Measurements from ENCODE around the gene SUFU. TPM values are rescaled to one million over a fixed set of nuclear protein-coding genes. Genes with fewer than 3 reads are reported as not detected.

Gene SUFU
- total and polyA plus RNA-seq, 2 of the 13 experiments (the other 11 are each of a cell fraction or from before 2014, with no cell fraction given) = 2.9 to 5.5 TPM

DNA sequence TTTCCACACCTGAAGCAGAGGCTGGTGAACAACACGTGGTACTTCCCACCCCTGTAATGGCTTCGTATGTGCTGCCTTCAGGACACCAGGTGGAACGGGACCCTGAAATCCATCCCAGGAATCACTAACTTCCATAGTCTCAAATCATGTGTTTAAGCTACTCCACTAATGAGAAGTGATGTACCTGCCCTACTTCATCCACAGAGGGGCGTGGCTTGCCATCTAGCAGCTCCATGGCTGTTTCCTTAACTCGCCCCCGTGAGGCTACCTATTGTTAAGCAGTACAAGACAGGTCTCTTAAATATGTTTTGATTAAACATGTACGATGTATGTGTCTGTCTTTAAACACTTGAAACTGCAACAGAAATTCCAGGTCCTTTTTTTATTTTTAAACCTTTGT is 178.6 kb downstream of the SUFU start (continued):
- no peak for TF ChIP-seq ZNF362 (CRISPR knock-in tag; IDR thresholded peaks at IDR 0.05; ENCODE audit: borderline replicate concordance)
- TF ChIP-seq ZSCAN25 (CRISPR knock-in tag; IDR thresholded peaks at IDR 0.05) = no peak
- no peak for TF ChIP-seq ZNF839 (CRISPR knock-in tag; IDR thresholded peaks at IDR 0.05; ENCODE audit: borderline replicate concordance)
- TF ChIP-seq ZFP62 (CRISPR knock-in tag; IDR thresholded peaks at IDR 0.05) = no peak
- no peak for TF ChIP-seq TBX2 (CRISPR knock-in tag; IDR thresholded peaks at IDR 0.05; ENCODE audit: borderline replicate concordance)
- TF ChIP-seq ZZZ3 (CRISPR knock-in tag; IDR thresholded peaks at IDR 0.05; ENCODE audit: borderline replicate concordance) = no peak
- TF ChIP-seq GMEB2 (CRISPR knock-in tag; IDR thresholded peaks at IDR 0.05; ENCODE audit: low read depth) = no peak
- no peak for TF ChIP-seq ZNF878 (CRISPR knock-in tag; IDR thresholded peaks at IDR 0.05)
- TF ChIP-seq ZNF788 (CRISPR knock-in tag; IDR thresholded peaks at IDR 0.05; ENCODE audit: borderline replicate concordance) = no peak

GRCh38 chr10:102682981-102683380 is 179.2 kb downstream of the SUFU start:
- H2AFZ ChIP-seq (ENCODE audit: low read length) = no peak overlapping the region
- peaks cover 15% of the 10 kb centered on the region for H3K4me1 ChIP-seq (ENCODE audit: insufficient read depth, low read length)
- H3K27me3 ChIP-seq (ENCODE audit: control insufficient read depth in 1 of 2, insufficient read depth in 2 of 2, low read length in 2 of 2) = no peaks in the 10 kb centered on the region
- TSS peak; percentile 36 for BruUV-seq (replicated peaks)
- in situ Hi-C loops (cut with HindIII; ENCODE audit: extremely low pct_ligation_motif_present, low pct_unique_long_range_greater_than_20kb) (no loop called here), intact Hi-C loops (cut with micrococcal nuclease; ENCODE audit: unreplicated experiment) (no loop called here)
- no peak overlapping the region for H3K9ac ChIP-seq (ENCODE audit: insufficient read depth, low read depth, low read length)
- DNase-seq (ENCODE audit: low spot score) (no peak), ATAC-seq (no peak), FAIRE-seq (no peak)
- no peaks in the 10 kb centered on the region for H3K79me2 ChIP-seq (ENCODE audit: insufficient read depth, low read length)
- CTCF ChIA-PET (ENCODE audit: low intra/inter-chr PET ratio, low total read pairs) = no interaction called here
- WGBS (ENCODE audit: low lambda C conversion rate) = 86% methylated on average over 4 of the region's 4 CpGs
- H3K4me3 ChIP-seq (replicated peaks in 1 of 3; ENCODE audit: insufficient read depth in 1 of 3, low read depth in 2 of 3, low read length in 3 of 3) = no peak overlapping the region
- H4K20me1 ChIP-seq (ENCODE audit: insufficient read depth, low read length) = no peaks in the 10 kb centered on the region
- H3K36me3 ChIP-seq (replicated peaks in 1 of 2; ENCODE audit: control insufficient read depth in 1 of 2, insufficient read depth in 2 of 2, low read length in 2 of 2) = peaks cover 3 to 5% of the 10 kb centered on the region in 2 experiments; a peak in 2 of 5 replicates
- POLR2A ChIA-PET = no interaction called here
- H3K27ac ChIP-seq (ENCODE audit: extremely low read length, insufficient read depth, low read length) = no peak overlapping the region
- no peaks in the 10 kb centered on the region for H3K9me3 ChIP-seq (ENCODE audit: low read length)
- H3K4me2 ChIP-seq (ENCODE audit: low read depth, low read length) = no peak overlapping the region
- no peak for TF ChIP-seq MZF1 (CRISPR knock-in tag; IDR thresholded peaks at IDR 0.05; ENCODE audit: borderline replicate concordance)
- no peak for TF ChIP-seq ZFP90 (CRISPR knock-in tag; IDR thresholded peaks at IDR 0.05; ENCODE audit: borderline replicate concordance)
- TF ChIP-seq SNAI1 (CRISPR knock-in tag; IDR thresholded peaks at IDR 0.05; ENCODE audit: borderline replicate concordance) = no peak
- no peak for TF ChIP-seq ZFP36 (IDR thresholded peaks at IDR 0.05; ENCODE audit: borderline replicate concordance, low read depth, low read length, partially characterized antibody)
- TF ChIP-seq ZNF530 (CRISPR knock-in tag; IDR thresholded peaks at IDR 0.05; ENCODE audit: low read depth) = no peak
- no peak for TF ChIP-seq ZNF24 (IDR thresholded peaks at IDR 0.05)
- TF ChIP-seq GMEB2 (CRISPR knock-in tag; IDR thresholded peaks at IDR 0.05; ENCODE audit: low read depth) = no peak
- no peak for TF ChIP-seq ZNF891 (CRISPR knock-in tag; IDR thresholded peaks at IDR 0.05)
- no peak for TF ChIP-seq ZNF562 (CRISPR knock-in tag; IDR thresholded peaks at IDR 0.05; ENCODE audit: borderline replicate concordance)
- no peak for TF ChIP-seq ZNF781 (CRISPR knock-in tag; IDR thresholded peaks at IDR 0.05; ENCODE audit: borderline replicate concordance, not compliant biosample characterization)
- no peak for TF ChIP-seq U2AF2 (IDR thresholded peaks at IDR 0.05; ENCODE audit: low read depth, low read length)
- no peak for TF ChIP-seq POLR2AphosphoS5 (IDR thresholded peaks at IDR 0.05; ENCODE audit: low read depth, low read length)

Measured in HepG2 (cell line).